ENCODE results near the gene HNRNPA1. TPM values are rescaled to one million over a fixed set of nuclear protein-coding genes. Genes with fewer than 3 reads are reported as not detected.
"Not testable (repeated sequence)": the region's sequence is repeated elsewhere in the genome, so short reads cannot be mapped to it uniquely, and the experiment has no call there.

The HNRNPA1 gene
- total and polyA plus RNA-seq, 2 of the 4 experiments (the other 2 are of a cell fraction), result 747 to 1,409 TPM

- TF ChIP-seq RAD21 (IDR thresholded peaks at IDR 0.05; ENCODE audit: low read length), result peak; percentile 73
- no peak for TF ChIP-seq BHLHE40 (IDR thresholded peaks at IDR 0.05; ENCODE audit: low read depth, low read length)
- peak; percentile 60; the same call in 1 of the 2 replicates for TF ChIP-seq CEBPB (IDR thresholded peaks at IDR 0.05; ENCODE audit: low read depth, low read length)
- peak; percentile 63; the same call in 1 of the 2 replicates for TF ChIP-seq MAZ (IDR thresholded peaks at IDR 0.05; ENCODE audit: borderline replicate concordance, low read depth, low read length)
These were observed 44.3 kb downstream of the HNRNPA1 start, which contains the start of gene COPZ1 (continued) for GRCh38 chr12:54324617-54325441.

DNA sequence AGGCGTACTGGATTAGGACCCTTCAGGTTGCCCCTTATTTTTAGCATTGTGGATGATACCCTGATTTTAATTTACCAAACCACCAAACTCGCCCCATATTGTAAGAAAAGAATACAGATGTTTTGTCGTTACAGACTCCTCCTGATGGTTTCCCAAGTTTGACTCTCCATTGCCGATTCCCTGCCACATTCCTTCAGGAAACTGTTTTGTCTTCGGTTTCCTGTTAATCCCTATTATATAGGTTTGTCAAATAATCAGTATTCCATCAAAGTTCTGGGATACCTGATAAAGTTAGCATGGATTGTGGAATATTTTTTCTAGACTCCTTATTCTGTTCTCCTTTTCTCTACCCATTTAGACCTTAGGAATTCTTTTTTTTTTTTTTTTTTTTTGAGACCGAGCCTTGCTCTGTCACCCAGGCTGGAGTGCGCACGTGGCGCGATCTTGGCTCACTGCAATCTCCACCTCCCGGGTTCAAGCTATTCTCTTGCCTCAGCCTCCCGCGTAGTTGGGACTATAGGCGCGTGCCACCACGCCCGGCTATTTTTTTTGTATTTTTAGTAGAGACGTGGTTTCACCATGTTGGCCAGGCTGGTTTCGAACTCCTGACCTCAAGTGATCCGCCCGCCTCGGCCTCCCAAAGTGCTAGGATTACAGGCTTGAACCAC is 45.0 kb downstream of the HNRNPA1 start:
- H2BK120ac ChIP-seq (ENCODE audit: low read depth, low read length), result peak overlapping the region; percentile 53; the same call in 1 of the 2 replicates
- H4K5ac ChIP-seq (ENCODE audit: low read depth, low read length), result peak overlapping the region; percentile 95
- H3K36me3 ChIP-seq (ENCODE audit: control insufficient read depth, insufficient read depth, low read length); dilution Hi-C loops (cut with HindIII; ENCODE audit: low sequenced_read_pairs, unreplicated experiment); DNase-seq; in situ Hi-C loops (cut with MboI; ENCODE audit: low sequenced_read_pairs); H2BK20ac ChIP-seq (ENCODE audit: low read depth, low read length); H3K4me1 ChIP-seq (ENCODE audit: control insufficient read depth, insufficient read depth, low read length); H3K27me3 ChIP-seq (ENCODE audit: control insufficient read depth, insufficient read depth, low read length); H3K9me3 ChIP-seq (ENCODE audit: control insufficient read depth, insufficient read depth, low read length); ATAC-seq (ENCODE audit: low read depth); H3K9me1 ChIP-seq (ENCODE audit: insufficient read depth, low read length); H4K20me1 ChIP-seq (ENCODE audit: insufficient read depth, low read length): not testable (repeated sequence)
- TSS peak; percentile 89 for BruUV-seq (replicated peaks)
- peak overlapping the region; percentile 77 for H3K4me2 ChIP-seq (ENCODE audit: low read depth, low read length)
- peak overlapping the region; percentile 95 for H3K27ac ChIP-seq (ENCODE audit: insufficient read depth, low read length)
- peak overlapping the region; percentile 90 for H2AFZ ChIP-seq (replicated peaks; ENCODE audit: low read length, poor library complexity)
- H3K56ac ChIP-seq (ENCODE audit: extremely low read depth, insufficient read depth, low read length), result peak overlapping the region; percentile 95
- H3K9ac ChIP-seq (ENCODE audit: low read depth, low read length), result peak overlapping the region; percentile 98
- peak overlapping the region; percentile 93 for H2AK5ac ChIP-seq (ENCODE audit: low read depth, low read length)
- H2BK15ac ChIP-seq (ENCODE audit: low read depth, low read length), result peak overlapping the region; percentile 31; the same call in 1 of the 3 replicates
- H2BK5ac ChIP-seq (ENCODE audit: low read depth, low read length, poor library complexity, severe bottlenecking), result peak overlapping the region; percentile 92
- H3K18ac ChIP-seq (ENCODE audit: low read depth, low read length), result peak overlapping the region; percentile 74
- peak overlapping the region; percentile 86 for H4K91ac ChIP-seq (ENCODE audit: insufficient read depth, low read depth, low read length)
- CTCF ChIA-PET, result interaction anchor here (0.7 to 2.5 kb wide), 13 partner anchors 9 to 105 kb away, joined by 3 to 16 read pairs (median 3); no protein-coding TSS in a partner anchor
- peak overlapping the region; percentile 84 to 99 for H4K8ac ChIP-seq (ENCODE audit: low read depth in 2 of 2, low read length in 2 of 2)
- peak overlapping the region; percentile 98 for H3K14ac ChIP-seq (replicated peaks; ENCODE audit: low read depth, low read length)
- peak overlapping the region; percentile 96 for H3K4ac ChIP-seq (ENCODE audit: low read depth, low read length)
- peak overlapping the region; percentile 78 for H3K4me3 ChIP-seq (ENCODE audit: insufficient read depth, low read depth, low read length)
- H3K79me1 ChIP-seq (ENCODE audit: low read depth in 1 of 2, low read length in 2 of 2), result peaks cover 10 to 38% of the 10 kb centered on the region in 2 experiments; a peak in 3 of 4 replicates
- intact Hi-C loops (cut with micrococcal nuclease), result loop anchor here (1.0 kb wide), 1 partner anchor 45 kb away; the partner anchor contains the start of genes CBX5 and HNRNPA1
- WGBS, 2 experiments (ENCODE audit: extremely low coverage in 2 of 2, insufficient read length in 1 of 2), result no CpG with 5 or more reads among the region's 22 CpGs
- H2AK9ac ChIP-seq (replicated peaks; ENCODE audit: low read depth, low read length, poor library complexity), result peak overlapping the region; percentile 97
- H3K23ac ChIP-seq (ENCODE audit: low read depth, low read length), result peak overlapping the region; percentile 96
- POLR2A ChIA-PET (ENCODE audit: unreplicated experiment), result interaction anchor here (0.5 to 1.4 kb wide), 6 partner anchors 12 to 441 kb away, joined by 3 to 7 read pairs (median 4); no protein-coding TSS in a partner anchor

Measured in IMR-90 (cell line).